WTC11 (cell line): ENCODE data around the gene LDHD.

Experiments
- CTCF ChIP-seq: fragments of 200-600 bp; IDR thresholded peaks from 2 replicates; pipeline ENCODE4 v1.8.0; 2022; ENCODE audit warnings: antibody characterized with exemption
- E2F1 ChIP-seq: sonication (generic); formaldehyde crosslinking; IDR thresholded peaks from 2 replicates; pipeline ENCODE4 v1.8.0; 2022; ENCODE audit warnings: mild to moderate bottlenecking, missing genetic modification reagents
- MAX ChIP-seq: sonication (generic); formaldehyde crosslinking; IDR thresholded peaks from 2 replicates; pipeline ENCODE4 v1.8.0; 2022; ENCODE audit warnings: mild to moderate bottlenecking, missing genetic modification reagents
- NR2C2 ChIP-seq: sonication (generic); formaldehyde crosslinking; IDR thresholded peaks from 2 replicates; pipeline ENCODE4 v1.8.0; 2022; ENCODE audit warnings: mild to moderate bottlenecking, missing genetic modification reagents
- TP53 ChIP-seq: sonication (generic); formaldehyde crosslinking; IDR thresholded peaks from 2 replicates; pipeline ENCODE4 v1.8.1; 2023; ENCODE audit warnings: mild to moderate bottlenecking, missing genetic modification reagents
- ZBTB43 ChIP-seq: sonication (generic); formaldehyde crosslinking; IDR thresholded peaks from 2 replicates; pipeline ENCODE4 v1.8.1; 2023; ENCODE audit warnings: mild to moderate bottlenecking, missing genetic modification reagents

- TF ChIP-seq NR2C2 (CRISPR knock-in tag), result no peak
- TF ChIP-seq MAX (CRISPR knock-in tag), result no peak
- TF ChIP-seq ZBTB43 (CRISPR knock-in tag), result no peak
- TF ChIP-seq TP53 (CRISPR knock-in tag), result no peak
- no peak for TF ChIP-seq E2F1 (CRISPR knock-in tag)
- no peak for TF ChIP-seq CTCF
These were observed 29.1 kb downstream of the LDHD start for GRCh38 chr16:75087375-75087979.
